ENCODE measurements around the gene AGBL1. TPM values are rescaled to one million over a fixed set of nuclear protein-coding genes. Genes with fewer than 3 reads are reported as not detected.

AGBL1 gene
- total RNA-seq, 1 experiment from 2014 or later: not detected

GRCh38 chr15:86988033-86988432 lies 908.4 kb downstream of the AGBL1 start:
- Histone ChIP-seq H3K4me3 (ENCODE audit: low read depth, low read length, poor library complexity, severe bottlenecking) (no peak overlapping the region), H3K27me3 (replicated peaks; ENCODE audit: insufficient read depth, low read depth, low read length, poor library complexity) (no peaks in the 10 kb centered on the region)

DNA sequence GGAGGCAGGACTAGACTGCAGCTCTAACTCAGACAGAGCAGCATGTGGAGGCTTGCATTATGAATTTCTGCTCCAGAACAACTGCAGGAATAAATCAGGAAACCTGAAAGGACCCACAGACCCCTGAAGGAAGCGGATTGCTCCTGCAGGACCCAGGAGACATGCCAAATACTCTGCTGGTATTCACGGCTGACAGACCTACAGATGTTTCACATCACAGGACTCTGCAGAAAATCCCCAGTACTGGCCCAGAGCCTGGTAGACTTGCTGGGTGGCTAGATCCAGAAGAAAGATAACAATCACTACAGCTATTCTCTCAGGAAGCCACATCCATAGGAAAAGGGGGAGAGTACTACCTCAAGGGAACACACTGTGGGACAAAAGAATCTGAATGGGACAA lies 942.1 kb downstream of the AGBL1 start:
- intact Hi-C loops (cut with micrococcal nuclease; ENCODE audit: unreplicated experiment): no loop called here
- H3K9me3 ChIP-seq (ENCODE audit: low read depth, low read length, poor library complexity, severe bottlenecking): peaks cover 15% of the 10 kb centered on the region
- ChIA-PET CTCF (no interaction called here), POLR2A (ENCODE audit: low non-redundant PET) (no interaction called here)
- no peak overlapping the region for H3K4me3 ChIP-seq (ENCODE audit: low read depth, low read length, poor library complexity, severe bottlenecking)
- no peaks in the 10 kb centered on the region for H3K27me3 ChIP-seq (replicated peaks; ENCODE audit: insufficient read depth, low read depth, low read length, poor library complexity)
- BruUV-seq (replicated peaks): no TSS peak
- TF ChIP-seq CTCF (conservative IDR thresholded peaks at IDR 0.05; ENCODE audit: low read depth, low read length): no peak
- no peak for TF ChIP-seq EZH2 (IDR thresholded peaks at IDR 0.05; ENCODE audit: borderline replicate concordance, low read depth, low read length, poor library complexity, severe bottlenecking)
- no peaks in the 10 kb centered on the region for H3K36me3 ChIP-seq (ENCODE audit: insufficient read depth, low read length, poor library complexity, severe bottlenecking)
- H3K27ac ChIP-seq (ENCODE audit: low read depth, low read length, poor library complexity, severe bottlenecking): no peak overlapping the region
- H3K4me1 ChIP-seq (ENCODE audit: insufficient read depth, low read length, poor library complexity, severe bottlenecking): no peaks in the 10 kb centered on the region
- no peak for DNase-seq (ENCODE audit: low spot score)

More at GRCh38 chr15:86988033-86988432, 908.4 kb downstream of the AGBL1 start:
- Histone ChIP-seq H3K9me3 (ENCODE audit: low read depth, low read length, poor library complexity, severe bottlenecking) (peaks cover 18% of the 10 kb centered on the region), H3K4me1 (ENCODE audit: insufficient read depth, low read length, poor library complexity, severe bottlenecking) (no peaks in the 10 kb centered on the region), H3K36me3 (ENCODE audit: insufficient read depth, low read length, poor library complexity, severe bottlenecking) (no peaks in the 10 kb centered on the region), H3K27ac (ENCODE audit: low read depth, low read length, poor library complexity, severe bottlenecking) (no peak overlapping the region)
- intact Hi-C loops (cut with micrococcal nuclease; ENCODE audit: unreplicated experiment): no loop called here
- TF ChIP-seq EZH2 (IDR thresholded peaks at IDR 0.05; ENCODE audit: borderline replicate concordance, low read depth, low read length, poor library complexity, severe bottlenecking) (no peak), CTCF (conservative IDR thresholded peaks at IDR 0.05; ENCODE audit: low read depth, low read length) (no peak)
- ChIA-PET POLR2A (ENCODE audit: low non-redundant PET) (no interaction called here), CTCF (no interaction called here)
- BruUV-seq (replicated peaks): no TSS peak
- no peak for DNase-seq (ENCODE audit: low spot score)

DNA sequence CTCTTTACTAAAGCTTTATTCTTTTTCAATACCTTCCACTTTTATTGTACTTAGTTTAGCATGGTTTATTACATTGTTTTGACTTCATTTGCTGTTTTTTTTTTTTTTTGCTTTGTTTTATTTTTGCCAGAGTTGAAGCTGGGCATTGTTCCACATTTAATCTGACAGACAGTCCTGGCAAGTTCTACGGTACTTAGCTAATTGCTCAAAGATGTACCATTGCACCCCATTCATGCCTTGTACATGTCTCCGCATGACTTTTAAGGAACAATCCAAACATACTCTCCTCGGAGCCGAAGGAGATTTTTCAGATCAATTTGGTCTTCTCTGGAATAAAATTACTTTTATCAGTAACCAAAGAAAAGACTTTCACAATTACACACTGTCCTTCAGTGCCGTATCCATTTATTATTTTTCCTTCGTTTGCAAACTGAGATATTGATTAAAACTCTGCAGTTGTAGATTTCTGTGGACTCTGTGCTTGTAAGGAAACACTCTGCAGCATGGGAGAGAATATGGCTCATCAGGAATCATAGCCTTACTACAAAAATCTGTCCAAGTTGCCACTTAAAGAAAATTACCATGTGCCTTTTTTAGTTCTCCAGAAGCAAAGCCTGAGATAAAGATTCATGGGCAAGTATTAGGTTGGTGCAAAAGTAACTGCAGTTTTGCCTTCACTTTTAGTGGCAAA lies 952.0 kb downstream of the AGBL1 start:
- peaks cover 12% of the 10 kb centered on the region for H3K9me3 ChIP-seq (ENCODE audit: low read depth, low read length, poor library complexity, severe bottlenecking)
- no TSS peak for BruUV-seq (replicated peaks)
- TF ChIP-seq EZH2 (IDR thresholded peaks at IDR 0.05; ENCODE audit: borderline replicate concordance, low read depth, low read length, poor library complexity, severe bottlenecking) (no peak), CTCF (conservative IDR thresholded peaks at IDR 0.05; ENCODE audit: low read depth, low read length) (no peak)
- no peak overlapping the region for H3K27ac ChIP-seq (ENCODE audit: low read depth, low read length, poor library complexity, severe bottlenecking)
- no peaks in the 10 kb centered on the region for H3K36me3 ChIP-seq (ENCODE audit: insufficient read depth, low read length, poor library complexity, severe bottlenecking)
- ChIA-PET CTCF (no interaction called here), POLR2A (ENCODE audit: low non-redundant PET) (no interaction called here)
- H3K27me3 ChIP-seq (replicated peaks; ENCODE audit: insufficient read depth, low read depth, low read length, poor library complexity): no peaks in the 10 kb centered on the region
- H3K4me3 ChIP-seq (ENCODE audit: low read depth, low read length, poor library complexity, severe bottlenecking): no peak overlapping the region
- DNase-seq (ENCODE audit: low spot score): no peak
- intact Hi-C loops (cut with micrococcal nuclease; ENCODE audit: unreplicated experiment): no loop called here
- H3K4me1 ChIP-seq (ENCODE audit: insufficient read depth, low read length, poor library complexity, severe bottlenecking): no peaks in the 10 kb centered on the region
